Keratinocyte (primary cell): ENCODE results near the gene COX5A. TPM values are rescaled to one million over a fixed set of nuclear protein-coding genes. Genes with fewer than 3 reads are reported as not detected.

Experiments used
- DNase-seq: peaks from one replicate; pipeline ENCODE4 v3.0.0-alpha.2; 2011; ENCODE audit warnings: low read depth, missing footprints, low spot score
- FAIRE-seq: peaks from 2 replicates; lab custom pipeline; 2011; peaks lifted over from hg19 to GRCh38; lab: Jason Lieb, UNC
- H2AFZ ChIP-seq: 2 replicates; pipeline ENCODE4 v1.6.0; 2012; ENCODE audit warnings: low read length, control low read depth, inconsistent platforms; ENCODE audit not compliant: control insufficient read depth
- H3K27ac ChIP-seq: 2 replicates; pipeline ENCODE4 v1.5.1; 2011; ENCODE audit warnings: low read length; ENCODE audit not compliant: control insufficient read depth, insufficient read depth
- H3K27me3 ChIP-seq: 3 replicates; pipeline ENCODE4 v1.6.0; 2011; ENCODE audit warnings: low read length; ENCODE audit not compliant: control insufficient read depth, insufficient read depth; ENCODE audit errors: extremely low read depth
- H3K36me3 ChIP-seq, 2 experiments: 2 replicates in 1 of 2; 3 replicates in 1 of 2; pipeline ENCODE4 v1.5.1; 2011; ENCODE audit warnings: low read length in 2 of 2, mild to moderate bottlenecking in 1 of 2; ENCODE audit not compliant: control insufficient read depth in 2 of 2, insufficient read depth in 2 of 2; ENCODE audit errors: extremely low read depth in 1 of 2
- H3K4me1 ChIP-seq: 3 replicates; pipeline ENCODE4 v1.5.1; 2011; ENCODE audit warnings: low read length; ENCODE audit not compliant: control insufficient read depth, insufficient read depth; ENCODE audit errors: extremely low read depth
- H3K4me2 ChIP-seq: 3 replicates; pipeline ENCODE4 v1.6.0; 2011; ENCODE audit warnings: low read depth, low read length; ENCODE audit not compliant: control insufficient read depth, insufficient read depth; ENCODE audit errors: extremely low read depth
- H3K4me3 ChIP-seq, 3 experiments: fragments of 200-600 bp in 1 of 3; sonication (generic) in 1 of 3; 2 replicates in 2 of 3; 3 replicates in 1 of 3; pipeline ENCODE4 v1.5.1; 2011 to 2016; ENCODE audit warnings: low read length in 3 of 3, mild to moderate bottlenecking in 3 of 3, control low read depth in 2 of 3, inconsistent platforms in 1 of 3, low read depth in 1 of 3, mixed read lengths in 1 of 3, mixed run types in 1 of 3, moderate library complexity in 1 of 3; ENCODE audit not compliant: control insufficient read depth in 2 of 3, insufficient read depth in 2 of 3; ENCODE audit errors: extremely low read depth in 1 of 3
- H3K79me2 ChIP-seq: 2 replicates; pipeline ENCODE4 v1.6.0; 2012; ENCODE audit warnings: low read length; ENCODE audit not compliant: control insufficient read depth, insufficient read depth
- H3K9ac ChIP-seq: 3 replicates; pipeline ENCODE4 v1.6.0; 2011; ENCODE audit warnings: low read length; ENCODE audit not compliant: control insufficient read depth, insufficient read depth; ENCODE audit errors: extremely low read depth
- H3K9me1 ChIP-seq: 3 replicates; pipeline ENCODE4 v1.6.0; 2011; ENCODE audit warnings: low read length; ENCODE audit not compliant: control insufficient read depth, insufficient read depth; ENCODE audit errors: extremely low read depth
- H3K9me3 ChIP-seq: 2 replicates; pipeline ENCODE4 v1.5.1; 2012; ENCODE audit warnings: low read depth, low read length; ENCODE audit not compliant: control insufficient read depth
- H4K20me1 ChIP-seq: 3 replicates; pipeline ENCODE4 v1.6.0; 2011; ENCODE audit warnings: low read length; ENCODE audit not compliant: control insufficient read depth, insufficient read depth; ENCODE audit errors: extremely low read depth
- CTCF ChIP-seq, 3 experiments: IDR thresholded peaks in 1 of 3; conservative IDR thresholded peaks in 1 of 3; optimal IDR thresholded peaks in 1 of 3; 2 replicates in 2 of 3; 3 replicates in 1 of 3; pipeline versions ENCODE3 to v1.5.1; 2011; ENCODE audit warnings: low read length in 3 of 3, mild to moderate bottlenecking in 3 of 3, moderate library complexity in 2 of 3, control low read depth in 1 of 3, inconsistent platforms in 1 of 3; ENCODE audit not compliant: insufficient read depth in 2 of 3; ENCODE audit errors: extremely low read depth in 1 of 3
- EZH2 ChIP-seq: IDR thresholded peaks from one replicate; pipeline ENCODE4 v1.6.1; 2012; ENCODE audit warnings: inconsistent platforms, mild to moderate bottlenecking, low read length, moderate library complexity
- dilution Hi-C: fragments of 300-500 bp; cut with MboI; formaldehyde crosslinking; loops from one replicate; pipeline ENCODE4 v1.7.0; 2020; ENCODE audit warnings: low sequenced_read_pairs; ENCODE audit not compliant: extremely low pct_ligation_motif_present
- polyA plus RNA-seq, 5 experiments: library from polyadenylated mRNA; depleted of rRNA in 3 of 5; stranded (reverse) in 3 of 5; stranded (forward) in 1 of 5; unstranded in 1 of 5; fragments of >200 nt; gene quantifications; 1 replicate in 1 of 5; 2 replicates in 3 of 5; 3 replicates in 1 of 5; pipeline versions ENCODE4 v1.2.1 to v1.2.3, GENCODE V29; 2011 to 2012; ENCODE audit warnings: missing spikeins in 2 of 5, low read depth in 1 of 5, low replicate concordance in 1 of 5

The COX5A gene
- polyA plus RNA-seq, 1 donor (not counting 4 experiments of a cell fraction or from before 2014, with no cell fraction given): 217 TPM

- H2AFZ ChIP-seq: no peak overlapping the region
- H4K20me1 ChIP-seq: no peaks in the 10 kb centered on the region
- FAIRE-seq (no peak), DNase-seq (no peak)
- TF ChIP-seq EZH2: no peak
- TF ChIP-seq CTCF (optimal IDR thresholded peaks at IDR 0.05 in 1 of 3, IDR thresholded peaks at IDR 0.05 in 1 of 3, conservative IDR thresholded peaks at IDR 0.05 in 1 of 3; ENCODE audit: extremely low read depth in 1 of 3, insufficient read depth in 2 of 3, low read length in 3 of 3): no peak
- no peak overlapping the region for H3K4me3 ChIP-seq
- dilution Hi-C loops: no loop called here
- H3K4me2 ChIP-seq: no peak overlapping the region
- H3K9ac ChIP-seq: no peak overlapping the region
- no peaks in the 10 kb centered on the region for H3K27me3 ChIP-seq
- H3K36me3 ChIP-seq: no peaks in the 10 kb centered on the region
- no peak overlapping the region for H3K27ac ChIP-seq
- H3K9me1 ChIP-seq: no peaks in the 10 kb centered on the region
- peaks cover 20% of the 10 kb centered on the region for H3K4me1 ChIP-seq
- no peaks in the 10 kb centered on the region for H3K9me3 ChIP-seq
- H3K79me2 ChIP-seq: no peaks in the 10 kb centered on the region
These were observed 55.3 kb downstream of the COX5A start for GRCh38 chr15:74882528-74882927.

- no peak overlapping the region for H3K4me2 ChIP-seq
- dilution Hi-C loops: no loop called here
- H3K27me3 ChIP-seq: no peaks in the 10 kb centered on the region
- H3K9me3 ChIP-seq: no peaks in the 10 kb centered on the region
- H3K9me1 ChIP-seq: no peaks in the 10 kb centered on the region
- no peaks in the 10 kb centered on the region for H3K36me3 ChIP-seq
- peaks cover 3% of the 10 kb centered on the region for H3K4me1 ChIP-seq
- H3K79me2 ChIP-seq: no peaks in the 10 kb centered on the region
- FAIRE-seq (no peak), DNase-seq (no peak)
- no peak overlapping the region for H3K27ac ChIP-seq
- TF ChIP-seq EZH2 (no peak), CTCF (optimal IDR thresholded peaks at IDR 0.05 in 1 of 3, IDR thresholded peaks at IDR 0.05 in 1 of 3, conservative IDR thresholded peaks at IDR 0.05 in 1 of 3; ENCODE audit: extremely low read depth in 1 of 3, insufficient read depth in 2 of 3, low read length in 3 of 3) (no peak)
- no peaks in the 10 kb centered on the region for H4K20me1 ChIP-seq
- H3K9ac ChIP-seq: no peak overlapping the region
- no peak overlapping the region for H2AFZ ChIP-seq
- no peak overlapping the region for H3K4me3 ChIP-seq
These were observed 59.6 kb downstream of the COX5A start for GRCh38 chr15:74878273-74878672.
